ENCODE results near the gene OSBPL1A.

Gene OSBPL1A

DNA sequence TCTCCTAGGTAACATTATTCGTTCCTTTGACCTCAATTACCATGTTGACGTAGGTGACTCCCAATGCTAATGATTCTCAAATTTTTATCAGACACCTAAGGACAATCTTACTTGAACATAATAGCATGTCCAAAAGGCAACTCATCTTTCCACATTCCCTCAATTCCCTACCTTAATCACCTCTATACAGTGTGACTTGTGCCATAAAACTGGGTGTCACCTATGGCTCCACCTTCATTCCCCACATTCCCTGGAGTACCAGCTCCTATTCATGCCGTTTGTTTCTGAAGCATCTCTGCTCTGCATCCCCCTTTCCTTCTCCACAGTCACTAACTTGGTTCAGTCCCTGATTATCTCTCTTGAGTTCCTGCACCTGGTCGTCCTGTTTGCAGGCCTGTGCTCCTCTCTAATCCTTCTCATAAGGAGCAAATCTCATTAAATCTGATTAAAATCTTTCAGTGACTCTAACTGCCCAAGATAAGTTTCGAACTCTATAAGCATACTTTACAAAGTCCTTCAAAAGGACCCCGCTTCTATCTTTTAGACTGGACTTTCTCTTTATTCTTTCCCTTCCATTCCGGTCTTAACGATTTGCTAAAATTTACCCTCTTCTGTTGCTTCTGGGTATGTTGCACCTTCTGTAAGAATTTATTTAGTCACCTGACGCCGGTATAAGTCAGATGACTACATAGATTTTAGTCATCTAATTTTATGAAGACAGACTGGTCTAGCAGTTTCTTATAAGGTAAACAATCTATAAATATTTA is 128.7 kb downstream of the OSBPL1A start:
- no peak for DNase-seq (ENCODE audit: low spot score)
- no peak for FAIRE-seq

DNA sequence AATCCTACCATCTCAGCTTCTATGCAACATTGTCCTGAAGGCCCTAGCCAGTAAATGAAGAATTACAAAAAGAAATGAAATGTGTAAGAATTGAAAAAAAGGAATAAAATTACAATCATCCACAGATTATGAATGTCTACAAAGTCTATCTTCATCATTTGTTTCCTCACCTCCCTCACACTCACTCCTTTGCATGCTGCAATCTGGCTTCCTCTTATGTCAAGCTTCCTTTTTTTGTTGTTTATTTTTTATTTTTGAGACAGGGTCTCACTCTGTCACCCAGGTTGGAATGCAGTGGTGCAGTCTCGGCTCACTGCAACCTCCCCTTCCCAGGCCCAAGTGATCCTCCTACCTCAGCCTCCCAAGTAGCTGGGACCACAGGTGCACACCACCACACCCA is 129.7 kb downstream of the OSBPL1A start:
- DNase-seq (ENCODE audit: low spot score) (no peak), FAIRE-seq (no peak)

DNA sequence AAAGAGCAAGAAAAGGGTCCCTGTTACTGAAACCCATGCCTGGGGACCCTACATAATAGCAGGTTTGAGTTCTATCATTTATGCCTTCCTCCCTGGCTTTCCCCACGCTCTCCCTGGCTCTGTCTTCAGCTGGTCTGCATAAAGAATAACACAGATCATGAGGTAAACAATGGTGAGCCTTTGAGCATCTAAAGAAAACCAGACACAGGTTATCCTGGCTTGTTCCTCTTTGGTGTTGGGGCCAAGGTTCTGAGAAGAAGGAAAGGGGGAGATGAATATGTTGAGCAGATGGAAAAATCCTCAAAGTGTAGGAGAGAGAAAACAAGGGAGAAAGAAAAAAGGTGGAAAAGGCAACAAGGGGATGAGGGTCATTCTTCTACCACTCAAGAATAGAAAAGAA is 131.5 kb downstream of the OSBPL1A start:
- no peak for FAIRE-seq
- no peak for DNase-seq (ENCODE audit: low spot score)

GRCh38 chr18:24265502-24266064 is 132.0 kb downstream of the OSBPL1A start:
- no peak for FAIRE-seq
- DNase-seq (ENCODE audit: low spot score): no peak

- no peak for DNase-seq (ENCODE audit: low spot score)
These were observed 134.6 kb downstream of the OSBPL1A start for GRCh38 chr18:24263050-24263449.

DNA sequence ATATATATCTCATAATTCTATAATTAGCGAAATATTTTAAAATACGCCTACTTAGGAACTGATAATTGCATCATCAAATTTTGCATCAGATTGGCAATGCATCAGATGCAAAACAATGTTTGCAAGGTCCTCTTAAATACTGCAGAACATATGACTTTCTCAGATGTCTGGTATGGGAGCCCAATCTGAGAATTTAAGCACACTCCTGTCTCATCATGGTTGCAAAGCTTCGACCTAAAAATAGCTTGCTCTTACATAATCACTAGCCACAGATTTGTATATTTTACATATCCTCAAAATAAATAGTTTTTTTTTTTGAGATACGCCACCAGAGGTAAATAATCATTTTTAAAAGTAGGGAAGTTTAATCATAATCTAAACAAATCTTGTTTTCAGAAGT is 135.5 kb downstream of the OSBPL1A start:
- DNase-seq (ENCODE audit: low spot score) (no peak), FAIRE-seq (no peak)

More at GRCh38 chr18:24263050-24263449, 134.6 kb downstream of the OSBPL1A start:
- FAIRE-seq: no peak

DNA sequence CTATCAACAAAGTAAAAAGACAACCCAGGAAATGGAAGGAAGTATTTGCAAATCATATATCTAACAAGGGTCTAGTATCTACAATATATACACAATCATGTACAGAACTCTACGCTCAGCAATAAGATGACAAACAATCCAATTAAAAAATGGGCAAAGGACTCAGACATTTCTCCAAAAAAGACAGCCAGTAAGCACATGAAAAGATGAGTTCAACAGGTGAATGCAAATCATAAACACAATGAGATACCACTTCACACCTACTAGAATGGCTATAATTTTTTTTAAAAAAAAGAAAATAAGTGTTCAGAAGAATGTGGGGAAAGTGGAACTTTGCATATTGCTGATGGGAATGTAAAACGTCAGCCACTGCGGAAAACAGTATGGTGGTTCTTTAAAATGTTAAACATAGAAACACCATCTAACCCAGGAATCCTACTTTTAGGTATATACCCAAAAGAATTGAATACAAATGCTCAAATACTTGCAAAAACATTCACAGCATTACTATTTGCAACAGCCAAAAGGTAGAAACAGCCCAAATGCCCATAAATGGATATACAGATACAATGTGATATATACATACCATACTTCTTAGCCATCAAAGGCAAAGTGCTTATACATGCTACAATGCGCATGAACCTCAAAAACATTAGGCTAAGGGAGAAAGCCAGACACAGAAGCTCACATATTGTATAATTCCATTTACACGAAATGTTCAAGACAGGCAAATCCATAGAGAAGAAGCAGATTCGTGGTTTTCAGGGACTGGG is 137.6 kb downstream of the OSBPL1A start:
- no peak for DNase-seq (ENCODE audit: low spot score)
- FAIRE-seq: no peak

- DNase-seq (ENCODE audit: low spot score) (no peak), FAIRE-seq (no peak)
These were observed 143.6 kb downstream of the OSBPL1A start for GRCh38 chr18:24254071-24254470.

DNA sequence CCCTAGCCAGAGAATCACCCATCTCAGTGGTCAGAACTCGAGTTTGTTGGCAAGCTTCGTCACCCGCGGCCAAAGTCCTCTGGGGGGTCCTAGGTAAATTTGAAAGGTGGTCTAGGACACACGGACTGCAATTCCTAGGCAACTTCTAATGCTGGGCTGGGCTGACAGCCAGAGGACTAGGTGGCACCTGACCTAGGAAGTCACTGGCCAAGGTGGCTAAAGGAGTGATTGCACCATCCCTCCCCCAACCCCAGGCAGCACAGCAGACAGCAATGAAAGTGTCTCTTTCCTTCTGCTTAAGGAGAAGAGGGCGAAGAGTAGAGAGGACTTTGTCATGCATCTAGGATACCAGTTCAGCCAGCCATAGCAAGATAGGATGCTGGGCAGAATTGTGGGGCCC is 147.9 kb downstream of the OSBPL1A start:
- FAIRE-seq: no peak
- no peak for DNase-seq (ENCODE audit: low spot score)

- DNase-seq (ENCODE audit: low spot score): no peak
- no peak for FAIRE-seq
These were observed 149.3 kb downstream of the OSBPL1A start for GRCh38 chr18:24248359-24248758.

- FAIRE-seq (no peak), DNase-seq (ENCODE audit: low spot score) (no peak)
These were observed 151.5 kb downstream of the OSBPL1A start for GRCh38 chr18:24246143-24246542.

GRCh38 chr18:24244698-24245097 is 152.9 kb downstream of the OSBPL1A start:
- DNase-seq (ENCODE audit: low spot score) (no peak), FAIRE-seq (no peak)

- DNase-seq (ENCODE audit: low spot score) (no peak), FAIRE-seq (no peak)
These were observed 153.9 kb downstream of the OSBPL1A start for GRCh38 chr18:24243677-24244076.

DNA sequence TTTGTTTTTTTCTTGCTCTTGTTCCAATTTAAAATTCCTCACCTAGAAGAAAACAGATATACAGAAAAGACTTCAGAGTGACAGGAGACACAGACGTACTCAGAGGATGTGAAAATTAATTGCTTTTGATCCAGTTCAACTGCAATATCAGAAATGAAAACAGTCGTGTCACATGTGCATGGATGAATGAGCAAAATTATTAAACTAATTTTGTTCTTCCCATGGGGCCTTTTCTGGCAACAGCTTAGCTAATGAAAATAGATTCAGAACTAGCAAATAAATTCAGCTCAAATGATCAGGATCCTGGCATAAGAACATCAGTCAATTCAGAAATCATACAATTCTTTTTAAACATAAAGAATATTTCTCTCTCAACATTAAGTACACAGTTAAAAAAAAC is 158.3 kb downstream of the OSBPL1A start:
- FAIRE-seq (no peak), DNase-seq (ENCODE audit: low spot score) (no peak)

- FAIRE-seq (no peak), DNase-seq (ENCODE audit: low spot score) (no peak)
These were observed 159.2 kb downstream of the OSBPL1A start for GRCh38 chr18:24238387-24238786.

- DNase-seq (ENCODE audit: low spot score) (no peak), FAIRE-seq (no peak)
These were observed 162.7 kb downstream of the OSBPL1A start for GRCh38 chr18:24234850-24235418.

GRCh38 chr18:24234330-24234729 is 163.3 kb downstream of the OSBPL1A start:
- no peak for FAIRE-seq
- no peak for DNase-seq (ENCODE audit: low spot score)

DNA sequence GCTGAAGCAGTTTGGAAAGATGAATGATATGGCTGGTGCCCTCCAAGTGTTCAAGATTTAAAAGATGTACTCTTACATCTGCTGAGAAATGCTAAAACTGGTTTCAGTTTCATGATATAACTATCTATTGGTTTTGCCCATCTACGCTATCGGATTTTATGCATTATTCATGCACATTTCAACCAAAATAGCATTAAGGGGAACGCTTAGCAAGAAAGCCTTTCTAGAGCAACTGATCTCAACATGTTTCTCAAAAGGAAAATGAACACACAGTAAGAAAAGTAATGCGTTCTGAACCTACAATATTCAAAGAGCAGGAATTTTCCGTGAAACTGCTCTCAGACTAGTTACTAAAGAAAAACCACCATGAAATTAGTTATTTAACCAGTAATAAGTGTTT is 164.8 kb downstream of the OSBPL1A start:
- DNase-seq (ENCODE audit: low spot score): no peak
- no peak for FAIRE-seq

DNA sequence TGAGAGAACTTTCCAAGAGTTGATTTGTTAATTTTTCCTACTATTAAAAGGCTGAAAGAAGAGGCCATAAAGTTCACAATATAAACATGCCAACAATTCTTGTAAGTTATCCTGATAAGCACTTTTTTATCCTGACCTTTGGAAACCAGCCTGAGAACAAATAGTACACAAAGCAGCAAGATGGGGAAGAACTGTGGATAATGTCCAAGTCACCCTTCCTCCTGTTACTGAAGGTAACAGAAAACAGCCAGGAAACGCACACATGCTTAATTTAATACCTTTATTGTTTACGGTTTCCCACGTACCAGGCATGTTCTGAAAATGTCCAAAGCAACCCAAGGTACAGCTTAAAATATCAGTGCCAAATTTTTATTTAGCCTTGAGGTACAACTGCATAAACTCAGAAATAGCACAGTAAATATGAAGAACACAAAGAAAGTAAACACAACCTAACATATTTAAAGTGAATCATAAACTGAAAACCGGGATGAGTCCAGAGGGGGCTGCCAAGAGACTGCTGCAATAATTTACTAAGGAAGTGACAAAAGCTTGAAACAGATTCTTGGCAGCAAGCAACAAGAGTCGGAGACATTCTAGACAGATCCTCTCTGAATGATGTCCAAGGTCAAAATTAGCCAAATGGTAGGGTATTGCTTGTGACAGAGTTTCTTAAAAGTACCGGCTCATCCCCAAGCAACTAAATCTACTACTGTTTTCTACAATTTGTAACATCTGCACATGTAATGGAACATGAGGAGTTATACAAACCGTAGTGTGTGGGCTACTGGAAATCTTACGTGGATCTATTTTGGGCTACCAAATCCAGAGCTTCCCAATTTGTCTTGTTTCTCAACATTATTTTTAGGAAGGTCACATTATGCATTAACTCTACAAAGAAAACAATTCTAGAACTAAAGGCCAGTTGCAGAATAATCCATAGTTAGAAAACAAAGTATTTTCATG is 165.6 kb downstream of the OSBPL1A start:
- no peak for DNase-seq (ENCODE audit: low spot score)

GRCh38 chr18:24230766-24231165 is 166.9 kb downstream of the OSBPL1A start:
- FAIRE-seq: no peak

More for the DNA sequence above, 165.6 kb downstream of the OSBPL1A start:
- no peak for FAIRE-seq

GRCh38 chr18:24228667-24229041 is 169.0 kb downstream of the OSBPL1A start:
- no peak for FAIRE-seq

More at GRCh38 chr18:24230766-24231165, 166.9 kb downstream of the OSBPL1A start:
- no peak for DNase-seq (ENCODE audit: low spot score)

More at GRCh38 chr18:24228667-24229041, 169.0 kb downstream of the OSBPL1A start:
- no peak for DNase-seq (ENCODE audit: low spot score)

Data from RCC 7860 (cell line).